OCI-LY7 (cell line): Measurements from ENCODE around the gene CLCF1.

ENCODE experiments used
- EZH2phosphoT487 ChIP-seq: fragments of 200-600 bp; sonication (generic); IDR thresholded peaks from 2 replicates; pipeline ENCODE4 v1.6.1; 2018; ENCODE audit warnings: low read depth, borderline replicate concordance, mild to moderate bottlenecking, mixed run types, antibody characterized with exemption, low read length, moderate library complexity, mixed read lengths
- TF ChIP-seq, protein P1 (sequence below): fragments of 200-600 bp; sonication (generic); conservative IDR thresholded peaks from 2 replicates; pipeline ENCODE4 v1.5.1; 2014; ENCODE audit warnings: mild to moderate bottlenecking, antibody characterized with exemption, low read length, moderate library complexity, mixed read lengths

GRCh38 chr11:67392183-67392715, 18.9 kb upstream of the CLCF1 start:
- TF ChIP-seq, protein P1, sequence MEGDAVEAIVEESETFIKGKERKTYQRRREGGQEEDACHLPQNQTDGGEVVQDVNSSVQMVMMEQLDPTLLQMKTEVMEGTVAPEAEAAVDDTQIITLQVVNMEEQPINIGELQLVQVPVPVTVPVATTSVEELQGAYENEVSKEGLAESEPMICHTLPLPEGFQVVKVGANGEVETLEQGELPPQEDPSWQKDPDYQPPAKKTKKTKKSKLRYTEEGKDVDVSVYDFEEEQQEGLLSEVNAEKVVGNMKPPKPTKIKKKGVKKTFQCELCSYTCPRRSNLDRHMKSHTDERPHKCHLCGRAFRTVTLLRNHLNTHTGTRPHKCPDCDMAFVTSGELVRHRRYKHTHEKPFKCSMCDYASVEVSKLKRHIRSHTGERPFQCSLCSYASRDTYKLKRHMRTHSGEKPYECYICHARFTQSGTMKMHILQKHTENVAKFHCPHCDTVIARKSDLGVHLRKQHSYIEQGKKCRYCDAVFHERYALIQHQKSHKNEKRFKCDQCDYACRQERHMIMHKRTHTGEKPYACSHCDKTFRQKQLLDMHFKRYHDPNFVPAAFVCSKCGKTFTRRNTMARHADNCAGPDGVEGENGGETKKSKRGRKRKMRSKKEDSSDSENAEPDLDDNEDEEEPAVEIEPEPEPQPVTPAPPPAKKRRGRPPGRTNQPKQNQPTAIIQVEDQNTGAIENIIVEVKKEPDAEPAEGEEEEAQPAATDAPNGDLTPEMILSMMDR: no peak
- TF ChIP-seq EZH2phosphoT487: no peak
